GM13976 (cell line): ENCODE measurements around the gene NAT9.
A peak's percentile ranks its signal among the peaks of the same experiment; 100 is the strongest.

Experiments used
- DNase-seq: peaks from one replicate; pipeline ENCODE4 v3.0.0; 2012; ENCODE audit warnings: low spot score
- in situ Hi-C: fragments of 300-500 bp; cut with MboI; formaldehyde crosslinking; loops from one replicate; pipeline ENCODE4 v1.12.0; 2022; ENCODE audit warnings: low sequenced_read_pairs, mixed read lengths, inconsistent platforms; ENCODE audit not compliant: unreplicated experiment
- TF ChIP-seq, protein P1 (sequence below): IDR thresholded peaks from 2 replicates; pipeline ENCODE4 v1.5.1; 2012; ENCODE audit warnings: borderline replicate concordance, mild to moderate bottlenecking; ENCODE audit not compliant: insufficient read depth; ENCODE audit errors: extremely low read depth, missing control alignments, control extremely low read depth

Gene NAT9

DNA sequence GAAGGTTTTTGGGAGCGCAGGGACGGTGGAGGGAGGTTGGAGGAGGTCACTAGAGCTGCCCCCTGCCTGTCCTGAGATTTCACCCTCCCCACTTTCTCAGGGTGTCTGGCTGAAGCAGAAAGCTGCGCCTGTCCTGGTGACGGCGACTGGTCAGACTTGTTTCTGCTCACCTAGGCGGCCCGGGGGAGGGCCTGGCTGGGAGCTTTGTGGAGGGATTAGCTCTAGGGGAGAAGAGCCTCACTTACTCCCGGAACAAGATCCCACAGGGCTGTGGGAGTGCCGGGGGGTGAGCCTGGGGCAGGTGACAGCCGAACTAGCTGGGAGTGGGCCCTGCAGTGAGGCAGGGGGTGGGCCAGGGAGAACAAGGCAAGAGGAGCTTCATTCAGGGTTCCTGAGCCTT lies 16.2 kb downstream of the NAT9 start:
- DNase-seq = no peak
- TF ChIP-seq, protein P1, sequence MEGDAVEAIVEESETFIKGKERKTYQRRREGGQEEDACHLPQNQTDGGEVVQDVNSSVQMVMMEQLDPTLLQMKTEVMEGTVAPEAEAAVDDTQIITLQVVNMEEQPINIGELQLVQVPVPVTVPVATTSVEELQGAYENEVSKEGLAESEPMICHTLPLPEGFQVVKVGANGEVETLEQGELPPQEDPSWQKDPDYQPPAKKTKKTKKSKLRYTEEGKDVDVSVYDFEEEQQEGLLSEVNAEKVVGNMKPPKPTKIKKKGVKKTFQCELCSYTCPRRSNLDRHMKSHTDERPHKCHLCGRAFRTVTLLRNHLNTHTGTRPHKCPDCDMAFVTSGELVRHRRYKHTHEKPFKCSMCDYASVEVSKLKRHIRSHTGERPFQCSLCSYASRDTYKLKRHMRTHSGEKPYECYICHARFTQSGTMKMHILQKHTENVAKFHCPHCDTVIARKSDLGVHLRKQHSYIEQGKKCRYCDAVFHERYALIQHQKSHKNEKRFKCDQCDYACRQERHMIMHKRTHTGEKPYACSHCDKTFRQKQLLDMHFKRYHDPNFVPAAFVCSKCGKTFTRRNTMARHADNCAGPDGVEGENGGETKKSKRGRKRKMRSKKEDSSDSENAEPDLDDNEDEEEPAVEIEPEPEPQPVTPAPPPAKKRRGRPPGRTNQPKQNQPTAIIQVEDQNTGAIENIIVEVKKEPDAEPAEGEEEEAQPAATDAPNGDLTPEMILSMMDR = no peak
- in situ Hi-C loops = no loop called here

DNA sequence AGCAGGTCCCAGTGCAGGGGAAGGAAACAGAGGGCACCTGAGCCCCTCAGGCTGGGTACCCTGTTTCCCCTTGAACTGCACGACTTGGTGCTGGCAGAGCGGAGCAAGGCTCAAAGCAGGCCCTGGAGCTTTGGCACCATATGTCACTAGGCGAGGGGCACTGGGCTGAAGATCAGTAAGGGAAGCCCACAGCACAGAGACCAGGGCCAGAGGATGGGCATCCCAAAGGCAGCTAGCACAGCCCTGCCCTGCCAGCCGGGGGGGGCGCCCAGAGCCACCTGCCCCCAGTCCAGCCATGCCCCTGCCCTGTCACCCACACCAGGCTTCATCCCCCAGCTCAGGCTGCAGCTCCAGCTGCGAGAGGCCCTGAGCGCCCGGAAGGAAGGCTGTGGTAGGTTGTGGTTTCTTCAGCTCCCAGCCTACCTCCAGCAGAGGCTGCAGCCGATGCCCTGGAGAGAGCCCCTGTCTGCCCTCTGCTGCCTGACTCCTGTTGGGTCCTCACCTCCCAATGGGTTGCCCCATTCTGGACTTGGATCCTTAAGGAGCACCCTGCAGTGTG lies 16.8 kb downstream of the NAT9 start:
- DNase-seq = peak; percentile 75
- TF ChIP-seq, protein P1 = no peak
- in situ Hi-C loops = no loop called here

DNA sequence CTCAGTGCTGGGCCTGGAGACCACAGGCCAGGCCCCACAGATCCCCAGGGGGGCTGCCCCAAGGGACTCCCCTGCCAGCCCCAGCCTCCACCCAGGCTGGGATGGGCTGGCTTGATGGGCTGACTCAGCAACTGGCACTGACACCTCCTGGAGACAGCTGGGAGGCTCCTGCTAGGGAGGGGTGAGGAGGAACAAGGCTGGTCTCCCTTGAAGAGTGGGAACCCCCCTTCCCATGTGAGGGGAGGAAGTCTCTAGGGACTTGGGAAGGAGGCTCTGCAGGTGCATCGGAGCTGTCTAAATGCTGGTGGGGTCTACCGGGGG lies 17.3 kb downstream of the NAT9 start:
- TF ChIP-seq, protein P1 = no peak
- in situ Hi-C loops = no loop called here
- no peak for DNase-seq

DNA sequence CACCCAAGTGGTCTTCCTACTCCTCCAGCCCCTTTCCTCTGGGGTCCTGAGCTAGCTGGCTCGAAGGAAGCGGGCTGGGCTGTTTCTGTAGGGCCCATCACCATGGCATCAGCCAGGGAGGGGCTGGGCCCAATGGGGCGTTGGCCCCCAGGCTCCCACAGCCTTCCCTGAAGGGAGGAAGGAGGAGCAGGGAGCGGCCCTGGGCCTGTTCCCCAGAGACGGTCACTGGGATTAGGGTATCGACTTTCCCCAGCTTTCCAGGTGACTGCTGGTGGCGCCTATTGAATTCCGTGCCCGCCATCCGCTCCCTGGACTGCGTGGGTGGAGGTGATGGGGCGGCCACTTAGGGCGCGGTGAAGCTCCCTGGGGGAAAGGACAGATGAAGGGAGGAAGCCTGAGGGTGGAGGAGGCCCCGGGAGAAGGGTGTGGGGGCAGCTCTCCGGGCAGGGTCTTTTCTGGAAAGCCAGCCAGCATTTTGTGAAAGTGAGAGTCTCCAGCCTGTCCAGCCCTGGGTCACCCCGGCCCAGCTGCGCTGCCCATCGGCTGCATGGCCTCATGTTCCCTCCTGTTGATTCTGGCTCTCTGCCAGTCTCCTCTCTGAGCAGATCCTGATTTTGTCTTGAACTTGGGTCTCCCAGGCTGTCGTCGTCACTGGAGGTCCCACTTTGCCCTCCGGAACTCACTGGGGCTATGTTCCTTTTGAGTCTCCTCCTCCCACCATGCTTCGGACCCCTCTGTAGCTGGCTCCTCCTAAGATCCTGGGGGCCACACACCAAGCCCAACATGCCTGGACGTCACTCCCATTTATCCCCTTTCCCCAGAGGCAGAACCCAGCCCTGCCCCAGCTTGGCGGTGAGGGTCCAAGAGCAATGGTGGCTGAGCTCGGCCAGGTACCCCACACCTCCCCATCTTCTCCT lies 18.0 kb downstream of the NAT9 start:
- in situ Hi-C loops = no loop called here
- TF ChIP-seq, protein P1 = no peak
- no peak for DNase-seq

DNA sequence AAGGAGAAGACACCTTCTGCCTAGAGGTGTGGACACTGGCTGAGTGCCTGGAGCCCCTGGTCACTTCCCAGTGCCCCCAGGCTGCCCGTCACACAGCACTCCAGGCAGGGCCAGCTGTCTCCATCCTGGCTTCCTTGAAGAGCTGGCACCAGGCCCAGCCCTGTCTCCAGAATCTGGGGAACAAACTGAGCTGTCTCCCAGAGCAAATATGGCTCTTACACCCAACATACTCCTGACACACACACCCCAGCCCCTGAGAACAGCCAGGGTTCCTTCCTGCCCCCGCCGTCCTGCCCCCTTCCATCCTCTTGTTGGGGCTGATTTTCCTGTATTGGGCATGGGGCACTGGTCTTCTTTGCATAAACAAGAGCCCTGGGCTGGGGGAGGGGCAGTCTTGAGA lies 18.6 kb downstream of the NAT9 start:
- no peak for DNase-seq
- TF ChIP-seq, protein P1 = no peak
- in situ Hi-C loops = no loop called here

DNA sequence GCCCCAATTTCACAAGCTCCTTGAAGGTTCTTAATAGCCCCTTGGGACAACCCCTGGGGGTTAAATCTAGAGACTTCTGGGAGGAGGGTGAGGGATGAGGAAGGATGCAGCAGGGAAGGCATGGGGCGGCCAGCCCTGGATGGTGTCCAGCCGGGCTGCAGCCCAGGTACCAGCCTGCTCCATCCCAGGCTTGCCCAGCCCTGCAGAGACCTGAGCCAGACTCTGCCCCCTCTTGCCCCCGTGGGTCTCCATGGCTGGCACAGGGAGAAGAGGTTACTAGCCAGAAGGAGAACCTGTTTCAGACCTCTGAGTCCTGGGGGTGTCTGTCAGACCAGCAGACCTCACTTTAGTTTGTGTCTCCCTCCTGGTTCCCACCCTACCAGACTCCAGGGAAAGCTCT lies 19.3 kb downstream of the NAT9 start:
- in situ Hi-C loops = no loop called here
- TF ChIP-seq, protein P1 = no peak
- no peak for DNase-seq
